Breast epithelium (tissue), 4 donors: ENCODE measurements around the gene SGSM2. TPM values are rescaled to one million over a fixed set of nuclear protein-coding genes. Genes with fewer than 3 reads are reported as not detected.
A peak's percentile ranks its signal among the peaks of the same experiment; 100 is the strongest.

Source experiments
- DNase-seq, 2 donors: peaks; one replicate each; pipeline ENCODE4 v3.0.0-alpha.2; 2019; ENCODE audit warnings: low spot score in 2 of 2
- H3K27ac ChIP-seq, 2 donors: fragments of 200-600 bp; sonication (generic) in 1 of 2; one replicate each; pipeline ENCODE4 v1.5.1; 2016 to 2019; ENCODE audit warnings: mild to moderate bottlenecking in 1 of 2
- H3K27me3 ChIP-seq, 2 donors: fragments of 200-600 bp; sonication (generic) in 1 of 2; one replicate each; pipeline versions ENCODE4 v1.5.1 to v1.6.0; 2017 to 2019; ENCODE audit warnings: control low read depth in 1 of 2, mild to moderate bottlenecking in 1 of 2
- H3K36me3 ChIP-seq: fragments of 200-600 bp; one replicate; pipeline ENCODE4 v1.5.1; 2019
- H3K4me1 ChIP-seq, 2 donors: fragments of 200-600 bp; sonication (generic); one replicate each; pipeline ENCODE4 v1.5.1; 2016 to 2019; ENCODE audit warnings: control low read depth in 1 of 2
- H3K4me3 ChIP-seq, 3 donors: fragments of 200-600 bp; sonication (generic); 1 replicate in 2 of 3; 2 replicates in 1 of 3; pipeline ENCODE4 v1.5.1; 2016 to 2019; ENCODE audit warnings: mild to moderate bottlenecking in 3 of 3, moderate library complexity in 2 of 3
- H3K9me3 ChIP-seq, 2 donors: fragments of 200-600 bp; sonication (generic) in 1 of 2; one replicate each; pipeline ENCODE4 v1.5.1; 2016 to 2019; ENCODE audit warnings: control low read depth in 1 of 2
- POLR2A ChIP-seq: fragments of 450-650 bp; IDR thresholded peaks from one replicate; pipeline ENCODE4 v1.6.1; 2016; ENCODE audit warnings: antibody characterized with exemption, mild to moderate bottlenecking, moderate library complexity
- POLR2AphosphoS5 ChIP-seq, 3 donors: sonication (generic); formaldehyde crosslinking; IDR thresholded peaks; one replicate each; pipeline ENCODE4 v1.6.1; 2017; ENCODE audit warnings: antibody characterized with exemption in 3 of 3
- intact Hi-C: fragments of 100-400 bp; cut with DNase I; formaldehyde crosslinking; loops from one replicate; pipeline ENCODE4 v1.15.1; 2023; ENCODE audit warnings: low total_unique reads
- total RNA-seq, 3 donors: library from RNA; depleted of rRNA; stranded (reverse); fragments of >200 nt; gene quantifications; one replicate each; pipeline ENCODE4 v1.1.0, GENCODE V29; 2016
- TF ChIP-seq, protein P1 (sequence below), 3 donors: fragments of 450-650 bp; IDR thresholded peaks; one replicate each; pipeline ENCODE4 v1.5.1; 2016 to 2017; ENCODE audit warnings: antibody characterized with exemption in 3 of 3, mild to moderate bottlenecking in 3 of 3, moderate library complexity in 3 of 3

Gene SGSM2
- total RNA-seq, 3 donors from 2014 or later: 27.8 to 125 (median 85.5) TPM

DNA sequence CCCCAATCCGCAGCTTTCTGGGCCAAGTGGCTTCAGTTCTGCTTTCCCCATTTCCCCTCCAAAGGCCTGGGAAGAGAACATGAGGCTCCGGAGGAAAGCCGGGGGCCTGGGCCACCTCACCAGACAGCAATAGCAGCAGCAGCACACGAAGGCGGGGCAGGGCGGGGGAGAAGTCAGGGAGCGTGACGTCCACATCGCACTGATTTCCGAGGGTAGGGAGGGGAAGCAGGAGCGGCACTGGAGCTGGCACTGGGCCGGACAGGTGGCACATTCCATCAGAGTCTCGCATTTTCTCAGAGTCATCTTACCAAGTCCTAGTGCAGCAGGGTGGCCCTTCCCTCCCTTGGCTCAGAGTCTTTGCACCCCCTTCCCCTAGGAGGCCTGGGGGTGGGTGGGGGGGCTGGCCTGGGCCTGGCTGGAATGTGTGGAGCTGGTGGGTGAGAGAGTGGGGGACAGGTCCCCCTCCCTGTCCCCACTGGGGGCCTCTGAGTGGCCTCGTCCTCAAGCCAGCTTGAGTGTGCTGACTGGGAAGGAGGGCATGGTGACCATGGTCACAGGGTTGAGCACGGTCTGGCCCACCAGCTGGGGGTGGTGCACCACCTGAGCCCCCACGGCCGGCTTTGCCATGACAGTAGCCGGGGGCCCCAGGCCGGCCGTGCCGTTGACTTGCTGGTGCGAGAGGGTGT, 49.2 kb downstream of the SGSM2 start:
- Histone ChIP-seq H3K4me1 (peaks cover 0 to 19% of the 10 kb centered on the region in 2 donors), H3K27me3 (no peaks in the 10 kb centered on the region), H3K36me3 (peaks cover 7% of the 10 kb centered on the region), H3K4me3 (no peak overlapping the region), H3K9me3 (no peaks in the 10 kb centered on the region), H3K27ac (peak overlapping the region in 1 of 2 donors; percentile 17)
- intact Hi-C loops: no loop called here
- no peak for DNase-seq
- TF ChIP-seq, protein P1, sequence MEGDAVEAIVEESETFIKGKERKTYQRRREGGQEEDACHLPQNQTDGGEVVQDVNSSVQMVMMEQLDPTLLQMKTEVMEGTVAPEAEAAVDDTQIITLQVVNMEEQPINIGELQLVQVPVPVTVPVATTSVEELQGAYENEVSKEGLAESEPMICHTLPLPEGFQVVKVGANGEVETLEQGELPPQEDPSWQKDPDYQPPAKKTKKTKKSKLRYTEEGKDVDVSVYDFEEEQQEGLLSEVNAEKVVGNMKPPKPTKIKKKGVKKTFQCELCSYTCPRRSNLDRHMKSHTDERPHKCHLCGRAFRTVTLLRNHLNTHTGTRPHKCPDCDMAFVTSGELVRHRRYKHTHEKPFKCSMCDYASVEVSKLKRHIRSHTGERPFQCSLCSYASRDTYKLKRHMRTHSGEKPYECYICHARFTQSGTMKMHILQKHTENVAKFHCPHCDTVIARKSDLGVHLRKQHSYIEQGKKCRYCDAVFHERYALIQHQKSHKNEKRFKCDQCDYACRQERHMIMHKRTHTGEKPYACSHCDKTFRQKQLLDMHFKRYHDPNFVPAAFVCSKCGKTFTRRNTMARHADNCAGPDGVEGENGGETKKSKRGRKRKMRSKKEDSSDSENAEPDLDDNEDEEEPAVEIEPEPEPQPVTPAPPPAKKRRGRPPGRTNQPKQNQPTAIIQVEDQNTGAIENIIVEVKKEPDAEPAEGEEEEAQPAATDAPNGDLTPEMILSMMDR (IDR thresholded peaks at IDR 0.05): no peak
- no peak for TF ChIP-seq POLR2A
- no peak for TF ChIP-seq POLR2AphosphoS5 (IDR thresholded peaks at IDR 0.05)

GRCh38 chr17:2387086-2388019, 50.1 kb downstream of the SGSM2 start:
- Histone ChIP-seq H3K4me1 (peaks cover 0 to 25% of the 10 kb centered on the region in 2 donors), H3K36me3 (peaks cover 7% of the 10 kb centered on the region), H3K9me3 (no peaks in the 10 kb centered on the region), H3K27me3 (no peaks in the 10 kb centered on the region), H3K4me3 (no peak overlapping the region), H3K27ac (no peak overlapping the region)
- DNase-seq: no peak
- intact Hi-C loops: no loop called here
- TF ChIP-seq, protein P1 (IDR thresholded peaks at IDR 0.05): no peak
- TF ChIP-seq POLR2AphosphoS5 (IDR thresholded peaks at IDR 0.05) (no peak), POLR2A (no peak)

- H3K27ac ChIP-seq: no peak overlapping the region
- H3K4me3 ChIP-seq: no peak overlapping the region
- intact Hi-C loops: no loop called here
- DNase-seq: no peak
- no peaks in the 10 kb centered on the region for H3K27me3 ChIP-seq
- TF ChIP-seq, protein P1 (IDR thresholded peaks at IDR 0.05): no peak
- no peak for TF ChIP-seq POLR2AphosphoS5 (IDR thresholded peaks at IDR 0.05)
- no peak for TF ChIP-seq POLR2A
- peaks cover 7% of the 10 kb centered on the region for H3K36me3 ChIP-seq
- H3K4me1 ChIP-seq: peaks cover 0 to 22% of the 10 kb centered on the region in 2 donors
- H3K9me3 ChIP-seq: no peaks in the 10 kb centered on the region
Observed at GRCh38 chr17:2388020-2388682, 50.9 kb downstream of the SGSM2 start.

GRCh38 chr17:2388683-2389055, 51.4 kb downstream of the SGSM2 start:
- no peak for TF ChIP-seq POLR2AphosphoS5 (IDR thresholded peaks at IDR 0.05)
- TF ChIP-seq, protein P1 (IDR thresholded peaks at IDR 0.05): no peak
- no peak for TF ChIP-seq POLR2A
- Histone ChIP-seq H3K27ac (no peak overlapping the region), H3K36me3 (peaks cover 7% of the 10 kb centered on the region), H3K4me3 (no peak overlapping the region), H3K27me3 (no peaks in the 10 kb centered on the region), H3K4me1 (peaks cover 0 to 22% of the 10 kb centered on the region in 2 donors), H3K9me3 (no peaks in the 10 kb centered on the region)
- intact Hi-C loops: no loop called here
- DNase-seq: no peak
